Trophoblast cell (in vitro differentiated cells and primary cell): Measurements from ENCODE around the gene CHIC2.
A peak's percentile ranks its signal among the peaks of the same experiment; 100 is the strongest.

Source experiments
- DNase-seq, 2 donors: peaks; one replicate each; pipeline ENCODE4 v3.0.0-alpha.2; 2016
- H2AFZ ChIP-seq: 2 replicates; pipeline ENCODE4 v1.6.1; 2013; ENCODE audit warnings: low read length, moderate library complexity, mild to moderate bottlenecking; ENCODE audit not compliant: insufficient read depth, poor library complexity
- H2AK5ac ChIP-seq: 2 replicates; pipeline ENCODE4 v1.6.1; 2013; ENCODE audit warnings: mild to moderate bottlenecking, low read length
- H2BK120ac ChIP-seq: 2 replicates; pipeline ENCODE4 v1.6.1; 2013; ENCODE audit warnings: low read length, mild to moderate bottlenecking, moderate library complexity; ENCODE audit not compliant: insufficient read depth, poor library complexity
- H2BK12ac ChIP-seq: 2 replicates; pipeline ENCODE4 v1.6.1; 2013; ENCODE audit warnings: mild to moderate bottlenecking, low read length, moderate library complexity
- H2BK5ac ChIP-seq: 2 replicates; pipeline ENCODE4 v1.6.1; 2013; ENCODE audit warnings: low read length, low read depth, moderate library complexity, mild to moderate bottlenecking; ENCODE audit not compliant: poor library complexity
- H3K14ac ChIP-seq: 2 replicates; pipeline ENCODE4 v1.6.1; 2013; ENCODE audit warnings: mild to moderate bottlenecking, low read length
- H3K18ac ChIP-seq: 2 replicates; pipeline ENCODE4 v1.6.1; 2013; ENCODE audit warnings: mild to moderate bottlenecking, low read length
- H3K23ac ChIP-seq: 2 replicates; pipeline ENCODE4 v1.6.1; 2013; ENCODE audit warnings: low read length
- H3K27ac ChIP-seq: 2 replicates; pipeline ENCODE4 v1.5.1; 2013; ENCODE audit warnings: low read depth, mild to moderate bottlenecking, inconsistent platforms, low read length, moderate library complexity
- H3K27me3 ChIP-seq: 2 replicates; pipeline ENCODE4 v1.6.1; 2013; ENCODE audit warnings: inconsistent platforms, mild to moderate bottlenecking, low read length, moderate library complexity; ENCODE audit not compliant: insufficient read depth
- H3K36me3 ChIP-seq, 2 experiments: 1 replicate in 1 of 2; 2 replicates in 1 of 2; pipeline ENCODE4 v1.6.1; 2013; ENCODE audit warnings: low read length in 2 of 2, mild to moderate bottlenecking in 2 of 2, moderate library complexity in 1 of 2; ENCODE audit not compliant: insufficient read depth in 2 of 2, control insufficient read depth in 1 of 2
- H3K4ac ChIP-seq: 2 replicates; pipeline ENCODE4 v1.6.1; 2013; ENCODE audit warnings: low read depth, mild to moderate bottlenecking, low read length, moderate library complexity
- H3K4me1 ChIP-seq, 2 experiments: 1 replicate in 1 of 2; 2 replicates in 1 of 2; pipeline ENCODE4 v1.6.1; 2013; ENCODE audit warnings: low read length in 2 of 2, mild to moderate bottlenecking in 2 of 2, moderate library complexity in 1 of 2; ENCODE audit not compliant: insufficient read depth in 2 of 2, control insufficient read depth in 1 of 2
- H3K4me2 ChIP-seq: 2 replicates; pipeline ENCODE4 v1.6.1; 2013; ENCODE audit warnings: inconsistent platforms, mild to moderate bottlenecking, low read length, moderate library complexity
- H3K4me3 ChIP-seq: 2 replicates; pipeline ENCODE4 v1.5.1; 2013; ENCODE audit warnings: mild to moderate bottlenecking, low read depth, low read length, inconsistent platforms
- H3K79me1 ChIP-seq: one replicate; pipeline ENCODE4 v1.6.1; 2013; ENCODE audit warnings: low read length
- H3K79me2 ChIP-seq: 2 replicates; pipeline ENCODE4 v1.6.1; 2013; ENCODE audit warnings: low read length, mild to moderate bottlenecking; ENCODE audit not compliant: control insufficient read depth, insufficient read depth, poor library complexity
- H3K9ac ChIP-seq: 2 replicates; pipeline ENCODE4 v1.6.1; 2013; ENCODE audit warnings: mild to moderate bottlenecking, low read length
- H3K9me3 ChIP-seq: 2 replicates; pipeline ENCODE4 v1.6.1; 2013; ENCODE audit warnings: low read depth, mild to moderate bottlenecking, control low read depth, inconsistent platforms, low read length; ENCODE audit not compliant: insufficient read depth
- H4K12ac ChIP-seq: 2 replicates; pipeline ENCODE4 v1.6.1; 2013; ENCODE audit warnings: low read depth, mild to moderate bottlenecking, low read length, moderate library complexity
- H4K8ac ChIP-seq: 2 replicates; pipeline ENCODE4 v1.6.1; 2013; ENCODE audit warnings: low read depth, mild to moderate bottlenecking, low read length, moderate library complexity
- H4K91ac ChIP-seq: one replicate; pipeline ENCODE4 v1.6.1; 2013; ENCODE audit warnings: low read depth, mild to moderate bottlenecking, low read length, moderate library complexity
- WGBS: extraction: QIAGEN DNeasy Blood & Tissue Kit; methylation state at CpG from one replicate; pipeline ENCODE4 v1.1.7; 2013; ENCODE audit warnings: missing lambda C conversion rate; ENCODE audit not compliant: insufficient read length, insufficient coverage; ENCODE audit errors: extremely low coverage; 5-methylcytosine and 5-hydroxymethylcytosine counted together

Gene CHIC2

GRCh38 chr4:54094451-54094850 is 30.0 kb upstream of the CHIC2 start:
- Histone ChIP-seq H3K4me2 (no peak overlapping the region), H3K14ac (no peak overlapping the region), H4K8ac (no peak overlapping the region), H3K36me3 (no peaks in the 10 kb centered on the region), H4K12ac (no peak overlapping the region), H3K79me1 (peaks cover 9% of the 10 kb centered on the region), H4K91ac (no peak overlapping the region), H2AFZ (no peak overlapping the region), H3K79me2 (no peaks in the 10 kb centered on the region), H2BK120ac (no peak overlapping the region), H3K4me1 (peaks cover 8 to 11% of the 10 kb centered on the region in 2 experiments), H3K9me3 (no peaks in the 10 kb centered on the region), H3K4ac (no peak overlapping the region), H2AK5ac (no peak overlapping the region), H3K27ac (no peak overlapping the region), H3K27me3 (peaks cover 64% of the 10 kb centered on the region), H2BK12ac (no peak overlapping the region), H3K4me3 (no peak overlapping the region), H3K9ac (no peak overlapping the region), H3K18ac (no peak overlapping the region), H3K23ac (no peak overlapping the region), H2BK5ac (no peak overlapping the region)
- no CpG with 5 or more reads among the region's 6 CpGs for WGBS
- no peak for DNase-seq

DNA sequence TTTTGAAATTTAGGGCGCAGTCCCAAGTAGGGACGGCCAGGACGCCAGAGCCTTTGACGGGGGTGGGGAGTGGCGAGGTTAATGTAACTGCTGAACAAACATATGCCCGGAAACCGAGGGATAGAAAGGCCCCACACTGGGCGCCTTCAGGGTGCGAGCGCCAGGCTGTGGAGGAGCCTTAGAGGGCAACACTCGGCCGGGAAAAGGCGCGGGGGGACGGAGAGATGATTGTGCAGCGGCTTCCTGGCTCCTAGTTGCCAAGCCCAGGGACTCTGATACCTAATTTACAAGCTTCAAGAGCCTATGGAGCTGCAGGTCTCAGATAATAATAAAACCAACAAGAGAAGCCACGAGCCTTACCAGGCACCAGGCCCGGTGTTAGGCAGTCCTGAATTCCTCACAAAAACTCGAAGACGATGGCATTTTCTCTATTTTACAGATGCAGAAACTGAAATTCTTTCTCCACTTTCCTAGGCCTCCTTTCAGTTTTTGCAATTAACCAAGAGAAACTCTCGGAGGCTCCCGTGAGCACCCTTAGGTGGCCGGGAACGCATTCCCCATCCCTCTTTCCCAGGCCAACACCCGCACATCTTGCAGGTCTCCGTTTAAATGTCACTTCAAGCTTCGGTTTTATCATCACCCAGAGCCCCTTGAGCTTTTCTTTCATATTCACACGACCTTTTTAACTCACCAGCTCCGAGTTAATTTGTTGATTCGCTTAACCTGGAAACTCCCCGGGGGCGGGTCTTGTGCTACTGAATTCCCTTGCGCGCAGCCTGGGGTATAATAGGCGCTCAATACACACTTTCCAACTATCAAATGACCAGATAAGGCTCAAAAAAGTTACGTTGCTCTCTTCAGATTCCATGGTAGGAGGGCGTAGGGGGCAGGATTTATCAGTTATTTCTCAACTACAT is 29.2 kb upstream of the CHIC2 start:
- DNase-seq: no peak
- Histone ChIP-seq H3K9ac (no peak overlapping the region), H3K27ac (no peak overlapping the region), H3K27me3 (peaks cover 55% of the 10 kb centered on the region), H2BK12ac (no peak overlapping the region), H2AFZ (no peak overlapping the region), H4K12ac (no peak overlapping the region), H3K4me2 (peak overlapping the region; percentile 13), H2BK120ac (no peak overlapping the region), H4K8ac (no peak overlapping the region), H3K4ac (no peak overlapping the region), H3K4me3 (no peak overlapping the region), H3K4me1 (peaks cover 8 to 10% of the 10 kb centered on the region in 2 experiments), H2BK5ac (no peak overlapping the region), H3K18ac (no peak overlapping the region), H4K91ac (no peak overlapping the region), H3K79me2 (no peaks in the 10 kb centered on the region), H3K14ac (no peak overlapping the region), H3K9me3 (no peaks in the 10 kb centered on the region), H3K79me1 (peaks cover 9% of the 10 kb centered on the region), H3K23ac (no peak overlapping the region), H3K36me3 (no peaks in the 10 kb centered on the region), H2AK5ac (no peak overlapping the region)
- no CpG with 5 or more reads among the region's 37 CpGs for WGBS

GRCh38 chr4:54092405-54093323 is 28.3 kb upstream of the CHIC2 start:
- Histone ChIP-seq H3K18ac (peak overlapping the region; percentile 51), H3K27me3 (peaks cover 46% of the 10 kb centered on the region), H4K8ac (peak overlapping the region; percentile 68), H4K12ac (no peak overlapping the region), H2BK12ac (peak overlapping the region; percentile 41), H3K36me3 (no peaks in the 10 kb centered on the region), H3K9me3 (no peaks in the 10 kb centered on the region), H2AK5ac (no peak overlapping the region), H4K91ac (peak overlapping the region; percentile 16), H3K23ac (no peak overlapping the region), H2BK120ac (peak overlapping the region; percentile 40), H3K4me1 (peaks cover 8 to 10% of the 10 kb centered on the region in 2 experiments), H3K27ac (no peak overlapping the region), H3K4me2 (peak overlapping the region; percentile 73), H2AFZ (peak overlapping the region; percentile 32), H3K9ac (no peak overlapping the region), H2BK5ac (no peak overlapping the region), H3K14ac (peak overlapping the region; percentile 45), H3K79me1 (peaks cover 9% of the 10 kb centered on the region), H3K79me2 (no peaks in the 10 kb centered on the region), H3K4ac (no peak overlapping the region), H3K4me3 (no peak overlapping the region)
- no peak for DNase-seq
- no CpG with 5 or more reads among the region's 13 CpGs for WGBS

- peak overlapping the region; percentile 41 for H2BK12ac ChIP-seq
- H3K18ac ChIP-seq: peak overlapping the region; percentile 51
- H3K4me2 ChIP-seq: peak overlapping the region; percentile 73
Measured at GRCh38 chr4:54091637-54092404, 27.4 kb upstream of the CHIC2 start.

More at GRCh38 chr4:54091637-54092404, 27.4 kb upstream of the CHIC2 start:
- peak; percentile 51 to 79 for DNase-seq
- H3K9me3 ChIP-seq: no peaks in the 10 kb centered on the region
- peak overlapping the region; percentile 45 for H3K14ac ChIP-seq
- no peak overlapping the region for H3K27ac ChIP-seq
- H3K23ac ChIP-seq: no peak overlapping the region
- peak overlapping the region; percentile 40 for H2BK120ac ChIP-seq
- peaks cover 8 to 10% of the 10 kb centered on the region in 2 experiments for H3K4me1 ChIP-seq
- no peak overlapping the region for H2BK5ac ChIP-seq
- H3K79me1 ChIP-seq: peaks cover 9% of the 10 kb centered on the region
- peaks cover 40% of the 10 kb centered on the region for H3K27me3 ChIP-seq
- H3K4ac ChIP-seq: no peak overlapping the region
- H4K8ac ChIP-seq: peak overlapping the region; percentile 68
- no peaks in the 10 kb centered on the region for H3K36me3 ChIP-seq
- peak overlapping the region; percentile 32 for H2AFZ ChIP-seq
- no peaks in the 10 kb centered on the region for H3K79me2 ChIP-seq
- no peak overlapping the region for H4K12ac ChIP-seq
- no peak overlapping the region for H2AK5ac ChIP-seq
- WGBS: no CpG with 5 or more reads among the region's 48 CpGs
- H3K9ac ChIP-seq: peak overlapping the region; percentile 0
- H4K91ac ChIP-seq: peak overlapping the region; percentile 16
- H3K4me3 ChIP-seq: peak overlapping the region; percentile 31
